K562 (cell line): ENCODE data around the gene HOXA4. TPM values are rescaled to one million over a fixed set of nuclear protein-coding genes. Genes with fewer than 3 reads are reported as not detected.

ENCODE experiments used
- ATAC-seq: fragments of 200-7000 bp; cut with Tn5 transposase; 3 replicates; pipeline ENCODE4 v1.9.1; 2020; ENCODE audit warnings: moderate library complexity
- BruUV-seq: library from RNA; stranded (reverse); fragments of 400-500 nt; replicated peaks from 2 replicates; lab custom pipeline; 2021; lab: Mats Ljungman, UMichigan
- CTCF ChIA-PET: fragments of 300-600 bp; formaldehyde crosslinking; extraction: SDS; loops from one replicate; lab custom pipeline; 2021; ENCODE audit warnings: low intra/inter-chr PET ratio; lab: Yijun Ruan, JAX
- POLR2A ChIA-PET: fragments of 300-600, 350-650 bp; sonication (Branson Sonifier 250); formaldehyde crosslinking; extraction: SDS; loops from one replicate; lab custom pipeline; 2021; ENCODE audit warnings: antibody characterized with exemption, inconsistent platforms; lab: Yijun Ruan, JAX
- DNase-seq, 4 experiments: peaks; one replicate each; pipeline versions ENCODE4 v3.0.0 to v3.0.0-alpha.2; 2011 to 2018; ENCODE audit warnings: low spot score in 3 of 4, mixed read lengths in 3 of 4; ENCODE audit errors: extremely low read depth in 1 of 4
- FAIRE-seq: peaks from 2 replicates; lab custom pipeline; 2011; peaks lifted over from hg19 to GRCh38; lab: Jason Lieb, UNC
- H2AFZ ChIP-seq: 2 replicates; pipeline ENCODE4 v1.6.0; 2011; ENCODE audit warnings: low read depth, low read length, control low read depth, inconsistent platforms
- H3K27ac ChIP-seq: fragments of 200-600 bp; 3 replicates; pipeline ENCODE4 v1.8.0; 2011; ENCODE audit warnings: low read depth, mild to moderate bottlenecking, control low read depth, inconsistent platforms, low read length, moderate library complexity, mixed read lengths; ENCODE audit errors: extremely low read depth
- H3K27me3 ChIP-seq, 2 experiments: fragments of 300-600 bp in 1 of 2; 2 replicates in 1 of 2; 3 replicates in 1 of 2; pipeline versions ENCODE4 v1.6.0 to v1.8.0; 2011; ENCODE audit warnings: inconsistent platforms in 2 of 2, low read length in 2 of 2, mild to moderate bottlenecking in 1 of 2, mixed read lengths in 1 of 2, moderate library complexity in 1 of 2; ENCODE audit not compliant: control insufficient read depth in 2 of 2, insufficient read depth in 2 of 2
- H3K36me3 ChIP-seq: fragments of 300-600 bp; 3 replicates; pipeline ENCODE4 v1.8.0; 2011; ENCODE audit warnings: mild to moderate bottlenecking, low read length, inconsistent platforms; ENCODE audit not compliant: control insufficient read depth, insufficient read depth
- H3K4me1 ChIP-seq, 2 experiments: fragments of 200-600 bp in 1 of 2; replicated peaks in 1 of 2; 2 replicates in 1 of 2; 3 replicates in 1 of 2; pipeline versions ENCODE4 v1.5.1 to v1.8.0; 2011; ENCODE audit warnings: inconsistent platforms in 2 of 2, low read length in 2 of 2, mild to moderate bottlenecking in 1 of 2, mixed read lengths in 1 of 2, moderate library complexity in 1 of 2; ENCODE audit not compliant: control insufficient read depth in 2 of 2, insufficient read depth in 2 of 2
- H3K4me2 ChIP-seq: 2 replicates; pipeline ENCODE4 v1.6.1; 2011; ENCODE audit warnings: low read length, control low read depth, inconsistent platforms, mixed read lengths; ENCODE audit not compliant: insufficient read depth
- H3K4me3 ChIP-seq: fragments of 200-600 bp; sonication (generic), shearing (Covaris generic); 2 replicates; pipeline ENCODE4 v1.5.1; 2016; ENCODE audit warnings: control low read depth, inconsistent platforms
- H3K79me2 ChIP-seq: fragments of 200-600 bp; 3 replicates; pipeline ENCODE4 v1.8.0; 2011; ENCODE audit warnings: low read length, inconsistent platforms; ENCODE audit not compliant: control insufficient read depth, insufficient read depth
- H3K9ac ChIP-seq, 2 experiments: 2 replicates each; pipeline versions ENCODE4 v1.6.0 to v1.6.1; 2011; ENCODE audit warnings: low read depth in 2 of 2, low read length in 2 of 2, control low read depth in 1 of 2, inconsistent platforms in 1 of 2, mild to moderate bottlenecking in 1 of 2, mixed read lengths in 1 of 2; ENCODE audit not compliant: insufficient read depth in 1 of 2
- H3K9me1 ChIP-seq: one replicate; pipeline ENCODE4 v1.6.0; 2011; ENCODE audit warnings: inconsistent platforms, mild to moderate bottlenecking, low read length, moderate library complexity; ENCODE audit not compliant: control insufficient read depth, insufficient read depth
- H3K9me3 ChIP-seq: replicated peaks from 2 replicates; pipeline ENCODE4 v1.5.1; 2011; ENCODE audit warnings: low read depth, low read length, inconsistent platforms; ENCODE audit not compliant: control insufficient read depth, insufficient read depth
- H4K20me1 ChIP-seq: replicated peaks from 2 replicates; pipeline ENCODE4 v1.6.1; 2011; ENCODE audit warnings: low read length, inconsistent platforms, mixed read lengths; ENCODE audit not compliant: control insufficient read depth, insufficient read depth
- CBX8 ChIP-seq: fragments of 200-600 bp; sonication (generic); IDR thresholded peaks from 2 replicates; pipeline ENCODE4 v1.6.1; 2012; ENCODE audit warnings: borderline replicate concordance, mixed run types, low read depth, mild to moderate bottlenecking, moderate library complexity, mixed read lengths, low read length, control low read depth, inconsistent platforms; ENCODE audit not compliant: poor library complexity, severe bottlenecking; ENCODE audit errors: extremely low read depth
- MEIS2 ChIP-seq: fragments of 450-650 bp; IDR thresholded peaks from 2 replicates; pipeline ENCODE4 v1.6.1; 2014; ENCODE audit warnings: mild to moderate bottlenecking; ENCODE audit not compliant: partially characterized antibody
- STAG1 ChIP-seq: sonication (generic); formaldehyde crosslinking; IDR thresholded peaks from 2 replicates; pipeline ENCODE4 v1.5.0; 2020; ENCODE audit warnings: missing genetic modification reagents, borderline replicate concordance
- ZNF184 ChIP-seq: sonication (generic); formaldehyde crosslinking; IDR thresholded peaks from 2 replicates; pipeline ENCODE4 v1.5.0; 2020; ENCODE audit warnings: missing genetic modification reagents
- WGBS: fragments of 100-300 bp; shearing (Covaris generic); methylation state at CpG from one replicate; pipeline ENCODE4 v1.1.6; 2016; ENCODE audit warnings: low coverage, mixed read lengths; ENCODE audit not compliant: insufficient coverage; ENCODE audit errors: missing lambda C conversion rate; 5-methylcytosine and 5-hydroxymethylcytosine counted together
- in situ Hi-C: fragments of 300-500 bp; cut with MboI; formaldehyde crosslinking; loops from 4 replicates; pipeline ENCODE4 v1.15.0; 2018; ENCODE audit warnings: inconsistent platforms, mixed read lengths
- intact Hi-C: fragments of 100-400 bp; cut with micrococcal nuclease; formaldehyde crosslinking; loops from 2 replicates; pipeline ENCODE4 v1.14.2; 2022
- polyA plus RNA-seq, 8 experiments: library from polyadenylated mRNA; depleted of rRNA in 4 of 8; stranded (reverse) in 5 of 8; unstranded in 3 of 8; fragments of >200 nt; fragmentation: Nextera tagmentation in 2 of 8; fragmentation: Illumina TruSeq in 1 of 8; extraction: Ambion mirVana in 2 of 8; extraction: Trizol in 1 of 8; gene quantifications; 2 replicates each; pipeline versions ENCODE4 v1.2.1 to v1.2.3, GENCODE V29; 2011 to 2014; ENCODE audit warnings: inconsistent platforms in 1 of 8, missing spikeins in 1 of 8
- total RNA-seq, 7 experiments: library from RNA; depleted of rRNA in 6 of 7; stranded (reverse); fragments of >200 nt in 6 of 7; fragmentation: Illumina TruSeq in 2 of 7; extraction: Trizol in 2 of 7; gene quantifications; 2 replicates each; pipeline versions ENCODE4 v1.2.1 to v1.2.3, GENCODE V29; 2011 to 2021; ENCODE audit warnings: low replicate concordance in 1 of 7

HOXA4 gene
- total and polyA plus RNA-seq, 9 of the 15 experiments (the other 6 are each of a cell fraction or from before 2014, with no cell fraction given), result not detected

DNA sequence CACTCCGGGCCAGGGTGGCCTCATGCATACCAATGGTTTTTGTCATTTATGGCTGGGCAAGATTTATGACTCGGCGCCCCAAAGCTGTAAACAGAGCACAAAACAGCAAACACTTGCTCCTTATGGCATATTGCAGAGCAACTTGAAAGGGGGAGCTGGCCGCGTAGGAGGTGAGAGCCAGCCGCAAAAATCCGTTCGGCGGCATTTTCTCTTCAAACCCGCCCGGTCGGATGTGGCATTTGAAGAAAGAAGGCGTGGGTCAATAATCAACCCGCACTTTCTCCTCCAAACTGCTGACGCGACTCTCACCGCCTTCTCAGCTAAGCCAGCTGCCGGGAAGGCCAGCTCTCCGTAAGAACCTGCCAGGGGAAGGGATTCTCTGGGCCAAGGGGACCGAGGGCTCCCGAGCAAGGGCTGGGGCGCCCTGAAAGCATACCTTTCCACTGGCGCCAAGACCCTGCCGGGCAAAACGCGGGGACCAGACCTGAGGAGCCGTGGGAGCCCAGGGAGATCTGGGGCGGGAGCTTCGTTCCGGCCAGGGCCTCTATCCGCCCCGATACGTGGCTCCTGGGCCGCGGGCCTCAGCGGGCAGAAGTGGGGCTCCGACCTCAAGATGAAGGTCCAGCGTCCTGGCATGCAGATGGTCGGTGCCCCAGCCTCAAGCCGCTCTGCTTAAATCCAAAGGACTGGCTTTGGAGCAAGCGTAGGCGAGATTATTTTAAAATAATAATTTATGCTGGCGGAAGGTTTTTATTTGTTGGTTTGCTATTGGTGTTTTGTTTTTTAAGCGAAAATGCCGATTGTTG is 15.1 kb downstream of the HOXA4 start:
- FAIRE-seq, result no peak
- 16% methylated on average over 37 of the region's 45 CpGs for WGBS
- no peak for TF ChIP-seq STAG1 (CRISPR knock-in tag)
- peak; percentile 42 for TF ChIP-seq MEIS2
- peaks cover 44 to 66% of the 10 kb centered on the region in 2 experiments for H3K27me3 ChIP-seq
- ChIA-PET CTCF (no interaction called here), POLR2A (interaction anchor here (0.6 kb wide), 1 partner anchor 14 kb away, joined by 3 read pairs; no protein-coding TSS in a partner anchor)
- no peaks in the 10 kb centered on the region for H3K9me1 ChIP-seq
- no peaks in the 10 kb centered on the region for H3K36me3 ChIP-seq
- H4K20me1 ChIP-seq, result 0 out of 2 replicates have a peak, but pooled peaks cover 6% of the 10 kb centered on the region
- DNase-seq, result no peak
- in situ Hi-C loops, result no loop called here
- H3K4me3 ChIP-seq, result no peak overlapping the region
- H3K4me2 ChIP-seq, result no peak overlapping the region
- intact Hi-C loops, result no loop called here
- no peak overlapping the region for H3K27ac ChIP-seq
- no peak overlapping the region for H2AFZ ChIP-seq
- no peaks in the 10 kb centered on the region for H3K79me2 ChIP-seq
- H3K4me1 ChIP-seq, result peaks cover 0 to 19% of the 10 kb centered on the region in 2 experiments; a peak in 2 of 5 replicates
- no peak for ATAC-seq
- H3K9me3 ChIP-seq, result no peaks in the 10 kb centered on the region
- H3K9ac ChIP-seq, result no peak overlapping the region
- no TSS peak for BruUV-seq

DNA sequence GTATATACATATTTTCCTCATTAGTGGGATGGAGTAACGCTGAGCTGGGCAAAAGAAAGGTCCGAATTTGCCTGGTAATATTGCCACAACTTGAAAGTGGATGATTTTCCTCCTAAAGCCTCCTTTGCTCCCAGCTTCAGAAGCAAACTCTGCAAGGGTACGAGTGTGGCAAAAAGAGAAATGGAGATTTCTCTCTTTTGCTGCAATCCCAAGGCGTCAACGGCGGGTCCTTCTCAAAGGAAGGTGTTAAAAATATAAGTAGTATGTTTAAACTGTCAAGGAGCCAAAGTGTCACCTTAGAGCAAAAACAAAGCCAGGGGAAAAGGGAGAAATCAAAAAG is 15.7 kb downstream of the HOXA4 start:
- H3K4me1 ChIP-seq, result peaks cover 0 to 21% of the 10 kb centered on the region in 2 experiments; a peak in 2 of 5 replicates
- in situ Hi-C loops, result no loop called here
- no peak overlapping the region for H3K27ac ChIP-seq
- no peak overlapping the region for H3K9ac ChIP-seq
- 0 out of 2 replicates have a peak, but pooled peaks cover 6% of the 10 kb centered on the region for H4K20me1 ChIP-seq
- H3K4me3 ChIP-seq, result no peak overlapping the region
- POLR2A ChIA-PET, result no interaction called here
- BruUV-seq, result no TSS peak
- H3K4me2 ChIP-seq, result no peak overlapping the region
- H3K9me1 ChIP-seq, result no peaks in the 10 kb centered on the region
- WGBS, result 7% methylated on average over 6 of the region's 6 CpGs
- ATAC-seq, result no peak
- H3K36me3 ChIP-seq, result no peaks in the 10 kb centered on the region
- intact Hi-C loops, result no loop called here
- CTCF ChIA-PET, result no interaction called here
- no peak overlapping the region for H2AFZ ChIP-seq
- H3K9me3 ChIP-seq, result no peaks in the 10 kb centered on the region
- no peak for FAIRE-seq
- TF ChIP-seq ZNF184 (CRISPR knock-in tag), result no peak
- peak; percentile 9 for TF ChIP-seq CBX8
- H3K27me3 ChIP-seq, result peaks cover 44 to 62% of the 10 kb centered on the region in 2 experiments
- H3K79me2 ChIP-seq, result no peaks in the 10 kb centered on the region
- no peak for DNase-seq
